Body of pancreas (tissue), 4 donors: ENCODE measurements around the gene DLG2. TPM values are rescaled to one million over a fixed set of nuclear protein-coding genes. Genes with fewer than 3 reads are reported as not detected.

ENCODE experiments used
- ATAC-seq: fragments of 150-250 bp; one replicate; pipeline ENCODE4 v1.9.1; 2016
- DNase-seq, 4 donors: peaks; one replicate each; pipeline ENCODE4 v3.0.0-alpha.2; 2019
- H3K27ac ChIP-seq, 4 donors: fragments of 200-600 bp; sonication (generic); 1 replicate in 3 of 4; 2 replicates in 1 of 4; pipeline versions ENCODE4 v1.5.1 to v1.6.1; 2016 to 2019; ENCODE audit warnings: mild to moderate bottlenecking in 1 of 4, mixed read lengths in 1 of 4, moderate library complexity in 1 of 4
- H3K27me3 ChIP-seq, 2 donors: fragments of 200-600 bp; sonication (generic); one replicate each; pipeline ENCODE4 v1.6.0; 2016; ENCODE audit warnings: mild to moderate bottlenecking in 1 of 2
- H3K36me3 ChIP-seq, 2 donors: fragments of 200-600 bp; sonication (generic); replicated peaks in 1 of 2; 2 replicates each; pipeline ENCODE4 v1.5.1; 2016; ENCODE audit warnings: low read depth in 2 of 2; ENCODE audit not compliant: insufficient read depth in 1 of 2
- H3K4me1 ChIP-seq: fragments of 200-600 bp; sonication (generic); one replicate; pipeline ENCODE4 v1.6.0; 2016
- H3K4me3 ChIP-seq, 2 donors: fragments of 200-600 bp; sonication (generic); 1 replicate in 1 of 2; 2 replicates in 1 of 2; pipeline ENCODE4 v1.5.1; 2016 to 2019
- H3K9me3 ChIP-seq, 3 donors: fragments of 200-600 bp; sonication (generic); 1 replicate in 2 of 3; 2 replicates in 1 of 3; pipeline ENCODE4 v1.5.1; 2016
- CTCF ChIP-seq, 7 experiments: fragments of 450-650 bp in 4 of 7; fragments of 200-600 bp in 3 of 7; sonication (generic) in 3 of 7; IDR thresholded peaks; one replicate each; pipeline ENCODE4 v1.5.1; 2016 to 2019; ENCODE audit warnings: antibody characterized with exemption in 7 of 7
- POLR2A ChIP-seq, 3 donors: fragments of 450-650 bp; IDR thresholded peaks; one replicate each; pipeline ENCODE4 v1.6.1; 2016; ENCODE audit warnings: antibody characterized with exemption in 3 of 3, mild to moderate bottlenecking in 2 of 3
- WGBS, 2 donors: methylation state at CpG; one replicate each; pipeline ENCODE4 v1.1.5; 2017; 5-methylcytosine and 5-hydroxymethylcytosine counted together
- intact Hi-C: fragments of 100-400 bp; cut with DNase I; formaldehyde crosslinking; loops from one replicate; pipeline ENCODE4 v1.15.1; 2023
- total RNA-seq, 2 donors: library from RNA; depleted of rRNA; stranded (reverse); fragments of >200 nt; gene quantifications; one replicate each; pipeline ENCODE4 v1.1.0, GENCODE V29; 2016

The DLG2 gene
- total RNA-seq, 2 donors from 2014 or later = 6.0 to 13.2 TPM

- peak; percentile 74 for ATAC-seq
- H3K27ac ChIP-seq = peak overlapping the region in 2 of 4 donors; percentile 33 to 36
- WGBS, 2 donors = 14 to 21% methylated on average over 2 of the region's 2 CpGs
Observed at GRCh38 chr11:83957038-83957900, 1669.9 kb downstream of the DLG2 start.

GRCh38 chr11:83956119-83956697, 1670.9 kb downstream of the DLG2 start:
- ATAC-seq = no peak
- TF ChIP-seq POLR2A (IDR thresholded peaks at IDR 0.05) (no peak), CTCF (IDR thresholded peaks at IDR 0.05) (no peak)
- no peak for DNase-seq

More at GRCh38 chr11:83957038-83957900, 1669.9 kb downstream of the DLG2 start:
- TF ChIP-seq CTCF (IDR thresholded peaks at IDR 0.05) (no peak), POLR2A (IDR thresholded peaks at IDR 0.05) (no peak)
- Histone ChIP-seq H3K4me1 (peaks cover 26% of the 10 kb centered on the region), H3K36me3 (no peaks in the 10 kb centered on the region), H3K27me3 (no peaks in the 10 kb centered on the region), H3K9me3 (no peaks in the 10 kb centered on the region), H3K4me3 (no peak overlapping the region)
- intact Hi-C loops = no loop called here
- DNase-seq = no peak

GRCh38 chr11:83954780-83955179, 1672.4 kb downstream of the DLG2 start:
- Histone ChIP-seq H3K9me3 (no peaks in the 10 kb centered on the region), H3K4me3 (no peak overlapping the region), H3K27ac (no peak overlapping the region), H3K27me3 (no peaks in the 10 kb centered on the region), H3K4me1 (peaks cover 26% of the 10 kb centered on the region), H3K36me3 (no peaks in the 10 kb centered on the region)
- TF ChIP-seq POLR2A (IDR thresholded peaks at IDR 0.05) (no peak), CTCF (IDR thresholded peaks at IDR 0.05) (no peak)
- intact Hi-C loops = no loop called here
- WGBS, 2 donors = 41 to 48% methylated on average over 4 of the region's 4 CpGs
- ATAC-seq = no peak
- no peak for DNase-seq

More at GRCh38 chr11:83956119-83956697, 1670.9 kb downstream of the DLG2 start:
- Histone ChIP-seq H3K27ac (no peak overlapping the region), H3K4me3 (no peak overlapping the region), H3K36me3 (no peaks in the 10 kb centered on the region), H3K9me3 (no peaks in the 10 kb centered on the region), H3K27me3 (no peaks in the 10 kb centered on the region), H3K4me1 (peaks cover 26% of the 10 kb centered on the region)
- 93 to 98% methylated on average over 9 to 10 of the region's 10 CpGs for WGBS, 2 donors
- intact Hi-C loops = no loop called here

- ATAC-seq (no peak), DNase-seq (no peak)
- peaks cover 10% of the 10 kb centered on the region for H3K4me1 ChIP-seq
- H3K27me3 ChIP-seq = no peaks in the 10 kb centered on the region
- intact Hi-C loops = no loop called here
- no peak overlapping the region for H3K27ac ChIP-seq
- no peaks in the 10 kb centered on the region for H3K36me3 ChIP-seq
- 45 to 61% methylated on average over 1 of the region's 1 CpG for WGBS, 2 donors
- TF ChIP-seq CTCF (IDR thresholded peaks at IDR 0.05) (no peak), POLR2A (IDR thresholded peaks at IDR 0.05) (no peak)
- no peak overlapping the region for H3K4me3 ChIP-seq
- H3K9me3 ChIP-seq = no peaks in the 10 kb centered on the region
Observed at GRCh38 chr11:83951521-83951920, 1675.6 kb downstream of the DLG2 start.
